Activated naive CD4-positive, alpha-beta T cell treated with anti-CD3 and anti-CD28 coated beads, Interleukin-2, amount 50 U/mL, for 16 hours (primary cell): ENCODE data around the gene C16orf95.

Experiments used
- DNase-seq: peaks from one replicate; pipeline ENCODE4 v3.0.0-alpha.2; 2020

C16orf95 gene

DNA sequence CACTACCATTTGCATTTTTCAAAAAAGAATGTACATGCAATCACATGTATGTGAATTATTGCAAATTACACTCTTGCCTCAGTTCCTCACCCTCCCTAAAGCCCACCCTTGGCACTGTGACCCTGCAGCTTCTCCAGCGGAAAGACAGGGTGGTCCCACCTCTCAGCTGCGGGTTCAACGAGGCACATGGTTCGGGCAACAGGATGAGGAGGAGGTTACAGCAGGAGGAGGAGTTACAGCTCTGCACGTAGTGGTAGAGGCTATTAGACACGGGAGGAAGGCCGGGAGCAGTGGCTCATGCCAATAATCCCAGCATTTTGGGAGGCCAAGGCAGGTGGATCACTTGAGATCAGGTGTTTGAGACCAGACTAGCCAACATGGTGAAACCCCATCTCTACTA is 5.2 kb downstream of the C16orf95 start:
- no peak for DNase-seq

DNA sequence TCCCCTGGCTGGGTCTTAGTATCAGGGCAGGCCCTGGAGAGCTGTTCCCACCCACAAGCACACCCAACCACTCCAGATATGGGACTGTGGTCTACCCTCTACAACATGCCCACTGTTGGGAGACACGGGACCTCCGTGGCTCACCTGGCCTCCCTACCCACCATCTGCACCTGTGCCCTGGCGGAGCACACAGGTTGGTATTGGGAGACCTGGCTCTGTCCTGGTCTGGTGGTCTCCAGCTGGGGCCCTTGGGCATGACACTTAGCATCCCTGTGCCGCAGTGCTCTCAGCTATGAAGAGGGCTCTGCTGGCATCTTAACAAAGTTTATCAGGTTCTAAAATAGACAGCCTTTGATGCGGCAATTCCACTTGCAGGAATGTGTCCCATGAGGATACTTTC is 5.8 kb downstream of the C16orf95 start:
- DNase-seq = no peak

- no peak for DNase-seq
Measured at GRCh38 chr16:87310610-87311009, 6.6 kb downstream of the C16orf95 start.

DNA sequence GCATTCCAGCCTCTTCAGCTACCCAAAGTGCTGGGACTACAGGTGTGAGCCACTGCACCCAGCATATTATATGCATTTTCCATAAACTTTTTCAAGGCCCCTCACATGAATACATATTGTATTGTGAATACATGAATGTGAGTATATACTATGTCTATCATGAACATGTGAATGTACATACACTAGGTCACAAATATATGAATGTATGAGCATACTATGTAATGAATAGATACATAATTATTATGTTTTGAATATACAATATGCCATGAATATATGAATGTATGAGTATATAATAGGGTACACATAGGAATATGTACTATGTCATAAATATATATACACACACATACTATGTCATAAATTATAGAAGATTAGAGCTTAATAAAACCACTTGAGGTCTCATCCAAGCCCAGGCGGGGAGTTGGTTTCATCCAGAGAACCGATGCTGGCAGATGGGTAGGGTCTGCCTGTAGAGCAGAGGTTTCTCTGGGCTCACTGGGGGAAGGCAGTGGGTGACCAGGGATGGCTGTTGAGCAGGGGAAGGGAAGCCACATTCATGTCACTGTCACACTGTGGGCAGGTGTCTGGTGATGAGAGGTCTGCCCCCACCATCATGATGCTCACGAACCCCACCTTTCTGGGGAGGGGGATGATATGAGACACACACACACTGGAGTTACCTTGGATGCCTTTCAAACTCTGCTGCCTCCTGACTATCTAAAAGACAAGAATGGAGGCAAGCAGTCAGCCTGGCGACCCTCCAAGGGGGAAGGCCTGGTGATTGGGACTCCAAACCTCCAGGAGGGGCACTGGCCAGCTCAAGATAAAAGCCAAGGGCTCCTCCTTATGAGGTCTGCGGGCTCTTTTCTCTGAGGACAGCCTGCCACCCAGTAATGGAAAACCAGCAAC is 7.3 kb downstream of the C16orf95 start:
- no peak for DNase-seq

GRCh38 chr16:87308826-87309225 is 8.4 kb downstream of the C16orf95 start:
- no peak for DNase-seq

GRCh38 chr16:87306516-87306915 is 10.7 kb downstream of the C16orf95 start:
- DNase-seq = no peak

- no peak for DNase-seq
Measured at GRCh38 chr16:87305505-87306391, 11.4 kb downstream of the C16orf95 start.

GRCh38 chr16:87304951-87305350 is 12.2 kb downstream of the C16orf95 start:
- no peak for DNase-seq

- DNase-seq = no peak
Measured at GRCh38 chr16:87303962-87304521, 13.2 kb downstream of the C16orf95 start.

- DNase-seq = no peak
Measured at GRCh38 chr16:87303431-87303930, 13.7 kb downstream of the C16orf95 start.

GRCh38 chr16:87298857-87299465 is 18.2 kb downstream of the C16orf95 start:
- no peak for DNase-seq

- DNase-seq = peak; percentile 45
Measured at GRCh38 chr16:87297918-87298631, 19.1 kb downstream of the C16orf95 start.

GRCh38 chr16:87297407-87297806 is 19.8 kb downstream of the C16orf95 start:
- DNase-seq = no peak

DNA sequence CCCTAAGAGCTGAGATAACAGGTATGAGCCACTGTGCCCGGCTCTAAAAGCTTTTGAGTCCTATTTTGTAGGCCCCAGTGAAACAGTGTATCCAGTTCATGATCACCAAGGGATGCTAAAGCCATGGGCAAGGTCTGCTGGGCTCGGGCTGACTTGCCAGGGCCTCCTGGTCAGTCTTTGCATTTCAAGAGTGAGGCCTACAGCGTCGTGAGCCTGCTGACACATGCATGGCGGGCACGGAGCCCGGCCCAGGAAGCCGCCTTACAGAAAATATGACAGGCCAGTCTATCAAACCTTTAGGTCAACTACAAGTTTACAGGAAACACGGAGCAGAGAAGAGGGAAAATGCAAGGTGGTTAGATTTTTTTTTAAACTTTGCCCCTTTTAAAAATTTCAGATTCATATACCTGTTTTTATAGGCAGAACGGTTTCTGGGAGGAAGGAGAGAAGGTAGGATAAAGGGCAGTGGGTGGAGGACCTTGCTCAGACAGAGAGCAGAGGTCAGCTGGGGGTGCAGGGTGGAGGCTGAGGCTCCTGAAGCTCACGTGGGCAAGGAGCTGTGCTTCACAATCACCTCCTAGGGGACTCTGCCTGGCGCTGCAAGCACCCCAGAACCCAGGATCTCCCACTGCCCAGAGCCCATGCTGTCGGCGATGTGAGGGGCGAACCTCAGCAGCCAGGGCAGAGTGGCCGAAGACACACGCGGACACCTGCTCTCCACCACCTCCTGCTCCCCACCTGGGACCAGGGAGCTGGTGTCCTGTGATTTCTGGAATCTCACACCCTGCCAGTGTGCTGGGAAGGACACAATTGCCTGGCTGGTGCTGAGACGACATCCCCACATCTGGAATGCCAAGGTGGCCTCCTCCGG is 21.3 kb downstream of the C16orf95 start:
- DNase-seq = no peak

DNA sequence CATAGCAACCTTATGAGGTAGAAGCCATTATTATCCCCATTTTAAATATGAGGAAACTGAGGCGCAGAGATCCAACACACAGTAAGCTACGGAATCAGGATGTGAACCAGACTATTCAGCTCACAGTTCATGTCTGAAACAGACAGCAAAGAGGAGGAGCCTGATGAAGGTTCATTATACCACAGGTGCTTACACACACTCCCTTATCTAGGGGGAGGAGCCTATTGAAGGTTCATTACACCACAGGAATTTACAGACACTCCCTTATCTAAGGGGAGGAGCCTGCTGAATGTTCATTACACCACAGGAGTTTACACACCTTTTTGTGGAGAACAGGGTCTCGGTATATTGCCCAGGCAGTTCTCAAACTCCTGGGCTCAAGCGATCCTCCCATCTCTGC is 21.9 kb downstream of the C16orf95 start:
- no peak for DNase-seq

DNA sequence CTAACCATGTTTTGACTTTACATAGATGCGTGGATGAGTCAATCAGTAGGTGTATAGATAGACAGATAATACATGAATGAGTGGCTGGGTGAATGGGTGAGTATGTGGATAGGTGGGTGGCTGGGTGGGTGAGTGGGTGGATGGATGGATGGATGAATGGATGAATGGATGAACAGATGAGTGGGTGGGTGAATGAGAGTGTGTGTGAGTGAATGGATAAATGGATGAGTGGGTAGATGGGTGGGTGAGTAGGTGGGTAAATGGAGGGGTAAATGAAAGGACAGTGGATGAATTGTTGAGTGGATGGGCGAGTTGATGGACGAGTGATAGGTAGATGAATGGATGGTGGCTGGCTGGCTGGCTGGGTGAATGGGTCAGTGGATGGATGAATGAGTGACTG is 23.2 kb downstream of the C16orf95 start:
- no peak for DNase-seq

- no peak for DNase-seq
Measured at GRCh38 chr16:87291944-87292343, 25.2 kb downstream of the C16orf95 start.

DNA sequence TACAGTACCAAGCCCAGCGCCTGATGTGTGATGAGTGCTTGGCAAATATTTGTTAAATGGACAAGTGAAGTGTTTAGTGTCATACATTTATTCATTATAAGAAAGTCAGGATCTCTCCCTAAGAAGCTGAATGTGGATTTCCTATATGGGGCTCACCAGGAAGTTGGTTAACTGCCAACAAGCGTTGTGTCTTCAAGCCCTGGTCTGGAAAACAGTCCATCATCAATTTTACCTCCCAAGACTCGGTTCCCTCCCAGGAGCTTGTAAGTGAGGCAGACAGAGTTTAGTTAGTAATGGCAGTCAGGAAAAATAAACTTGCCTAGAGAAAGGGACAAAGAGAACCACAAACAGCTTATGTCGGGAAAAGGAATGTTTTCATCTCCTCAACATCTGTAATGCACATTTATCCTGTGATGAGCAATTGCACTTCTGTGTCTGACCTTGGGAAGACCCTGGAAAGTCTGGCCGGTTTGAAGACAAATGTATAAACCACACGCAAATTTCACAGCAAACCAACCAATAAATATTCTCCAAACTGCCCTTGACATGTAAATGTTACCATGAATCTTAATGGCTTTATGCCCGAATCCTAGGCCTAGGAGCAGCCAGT is 28.3 kb downstream of the C16orf95 start:
- DNase-seq = no peak

GRCh38 chr16:87286839-87287626 is 30.2 kb downstream of the C16orf95 start:
- DNase-seq = no peak

GRCh38 chr16:87284183-87284582 is 33.0 kb downstream of the C16orf95 start:
- no peak for DNase-seq
